PC-9 (cell line): ENCODE results near the gene PLA2G2D. TPM values are rescaled to one million over a fixed set of nuclear protein-coding genes. Genes with fewer than 3 reads are reported as not detected.
A peak's percentile ranks its signal among the peaks of the same experiment; 100 is the strongest.

Experiments used
- BruUV-seq: library from RNA; stranded (reverse); fragments of 400-500 nt; replicated peaks from 2 replicates; lab custom pipeline; 2021; lab: Mats Ljungman, UMichigan
- CTCF ChIA-PET: fragments of 300-600 bp; sonication (Branson Sonifier 250); formaldehyde crosslinking; loops from one replicate; lab custom pipeline; 2022; ENCODE audit warnings: antibody characterized with exemption; lab: Charles Lee
- POLR2A ChIA-PET: fragments of 300-600 bp; sonication (Branson Sonifier 250); formaldehyde crosslinking; loops from one replicate; lab custom pipeline; 2022; ENCODE audit warnings: antibody characterized with exemption; ENCODE audit not compliant: unreplicated experiment; lab: Charles Lee
- DNase-seq, 2 experiments: peaks; one replicate each; pipeline versions ENCODE4 v3.0.0 to v3.0.0-alpha.2; 2015 to 2022; ENCODE audit warnings: mixed read lengths in 1 of 2
- H2AFZ ChIP-seq: fragments of 200-600 bp; sonication (generic); 2 replicates; pipeline ENCODE4 v1.8.1; 2017; ENCODE audit warnings: antibody characterized with exemption
- H3F3A ChIP-seq: fragments of 200-600 bp; sonication (generic); 2 replicates; pipeline ENCODE4 v1.8.1; 2017; ENCODE audit warnings: antibody characterized with exemption, mild to moderate bottlenecking, low read depth; ENCODE audit not compliant: insufficient read depth
- H3K27ac ChIP-seq: fragments of 200-600 bp; sonication (generic); 2 replicates; pipeline ENCODE4 v1.6.1; 2016; ENCODE audit warnings: mixed run types
- H3K27me3 ChIP-seq: fragments of 200-600 bp; sonication (generic); 2 replicates; pipeline ENCODE4 v1.6.1; 2016; ENCODE audit warnings: low read depth, mixed run types; ENCODE audit not compliant: insufficient read depth
- H3K36me3 ChIP-seq: fragments of 200-600 bp; sonication (generic); 2 replicates; pipeline ENCODE4 v1.6.1; 2016; ENCODE audit warnings: low read depth, mixed run types
- H3K4me1 ChIP-seq: fragments of 200-600 bp; sonication (generic); replicated peaks from 2 replicates; pipeline ENCODE4 v1.6.1; 2016; ENCODE audit warnings: mixed run types; ENCODE audit not compliant: insufficient read depth
- H3K4me2 ChIP-seq: fragments of 200-600 bp; sonication (generic); 2 replicates; pipeline ENCODE4 v1.6.1; 2017; ENCODE audit warnings: mixed run types
- H3K4me3 ChIP-seq: fragments of 200-600 bp; sonication (generic); 2 replicates; pipeline ENCODE4 v1.6.1; 2016; ENCODE audit warnings: mixed run types
- H3K79me2 ChIP-seq: fragments of 200-600 bp; sonication (generic); 2 replicates; pipeline ENCODE4 v1.6.1; 2017; ENCODE audit warnings: low read depth, mixed run types
- H3K9me2 ChIP-seq: fragments of 200-600 bp; sonication (generic); 2 replicates; pipeline ENCODE4 v1.8.1; 2017; ENCODE audit warnings: mild to moderate bottlenecking; ENCODE audit not compliant: insufficient read depth
- H3K9me3 ChIP-seq: fragments of 200-600 bp; sonication (generic); 2 replicates; pipeline ENCODE4 v1.8.1; 2016; ENCODE audit warnings: low read depth; ENCODE audit not compliant: insufficient read depth
- H4K20me1 ChIP-seq: fragments of 200-600 bp; sonication (generic); 2 replicates; pipeline ENCODE4 v1.8.1; 2017; ENCODE audit not compliant: insufficient read depth
- EZH2 ChIP-seq: fragments of 200-600 bp; sonication (generic); IDR thresholded peaks from 2 replicates; pipeline ENCODE4 v1.8.0; 2017; ENCODE audit warnings: antibody characterized with exemption, low read depth
- intact Hi-C: fragments of 100-400 bp; cut with micrococcal nuclease; formaldehyde crosslinking; loops from one replicate; pipeline ENCODE4 v1.10.0; 2022; ENCODE audit not compliant: unreplicated experiment
- total RNA-seq: library from RNA; stranded (reverse); gene quantifications from 2 replicates; pipeline ENCODE4 v1.2.3, GENCODE V29; 2021
- TF ChIP-seq, protein P1 (sequence below): fragments of 200-600 bp; sonication (generic); conservative IDR thresholded peaks from 2 replicates; pipeline ENCODE4 v1.6.1; 2017; ENCODE audit warnings: mixed run types, antibody characterized with exemption, mild to moderate bottlenecking, moderate library complexity

Gene PLA2G2D
- total RNA-seq, 1 experiment from 2014 or later: not detected

DNA sequence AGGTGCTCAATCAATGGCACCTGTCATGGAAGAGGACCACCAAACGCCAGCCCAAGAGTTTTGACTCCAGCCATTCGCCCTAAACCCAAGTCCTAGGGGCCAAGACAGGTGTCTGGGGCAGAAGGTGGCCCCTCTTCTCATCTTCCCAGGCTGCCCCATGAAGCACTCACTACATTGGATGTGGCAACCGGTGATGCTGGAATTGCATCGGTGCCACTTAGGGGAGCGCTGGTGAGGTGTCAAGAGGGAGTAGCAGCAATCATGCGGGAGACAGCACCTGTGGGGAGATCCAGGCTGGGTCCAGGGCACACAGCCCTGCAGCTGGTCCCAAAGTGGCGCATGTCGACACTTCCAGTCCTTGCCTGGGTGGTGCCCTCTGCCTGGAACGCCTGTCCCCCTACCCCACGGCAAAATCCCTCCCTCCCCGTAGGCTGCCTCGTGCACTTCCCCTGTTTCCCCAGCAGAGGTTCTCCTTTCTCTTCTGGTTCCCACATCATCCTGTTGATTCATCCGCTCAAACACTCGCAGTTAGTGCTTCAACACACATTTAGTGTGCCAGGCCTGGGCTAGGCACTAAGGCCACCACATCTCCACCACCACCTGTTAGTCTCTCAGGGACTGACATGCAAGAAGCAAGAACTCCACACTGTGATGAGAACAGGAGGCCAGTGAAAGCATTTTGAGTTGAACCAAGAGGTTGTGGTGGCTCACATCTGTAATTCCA lies 18.5 kb downstream of the PLA2G2D start:
- no TSS peak for BruUV-seq

DNA sequence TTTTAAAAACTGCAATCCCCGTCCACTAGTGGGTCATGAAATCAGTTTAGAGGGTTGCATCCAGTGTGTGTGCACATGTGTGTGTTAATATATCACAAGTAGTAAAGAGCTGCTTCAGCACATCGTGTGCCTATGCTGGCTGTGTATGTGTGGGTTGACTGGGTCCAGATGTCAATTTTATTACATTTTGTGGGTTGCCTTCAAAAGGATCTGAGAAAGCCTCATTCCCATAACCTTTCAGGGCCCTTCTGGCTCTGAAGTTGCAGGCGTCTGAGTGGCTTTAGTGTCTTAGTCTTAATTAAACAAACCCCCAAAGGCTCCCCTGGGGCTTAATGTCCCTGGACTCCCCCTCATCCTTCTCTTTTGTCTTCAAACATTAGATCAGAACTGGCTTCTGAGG lies 19.8 kb downstream of the PLA2G2D start:
- DNase-seq: no peak
- CTCF ChIA-PET: no interaction called here
- Histone ChIP-seq H3K27me3 (no peaks in the 10 kb centered on the region), H3K36me3 (no peaks in the 10 kb centered on the region), H3K4me2 (no peak overlapping the region), H3K9me2 (no peaks in the 10 kb centered on the region), H3K27ac (no peak overlapping the region), H3K4me1 (peaks cover 26% of the 10 kb centered on the region), H3F3A (peaks cover 10% of the 10 kb centered on the region; the same call in 1 of the 2 replicates), H3K9me3 (no peaks in the 10 kb centered on the region), H2AFZ (no peak overlapping the region), H3K4me3 (no peak overlapping the region), H3K79me2 (no peaks in the 10 kb centered on the region), H4K20me1 (no peaks in the 10 kb centered on the region)
- POLR2A ChIA-PET: no interaction called here
- intact Hi-C loops: no loop called here
- TF ChIP-seq, protein P1, sequence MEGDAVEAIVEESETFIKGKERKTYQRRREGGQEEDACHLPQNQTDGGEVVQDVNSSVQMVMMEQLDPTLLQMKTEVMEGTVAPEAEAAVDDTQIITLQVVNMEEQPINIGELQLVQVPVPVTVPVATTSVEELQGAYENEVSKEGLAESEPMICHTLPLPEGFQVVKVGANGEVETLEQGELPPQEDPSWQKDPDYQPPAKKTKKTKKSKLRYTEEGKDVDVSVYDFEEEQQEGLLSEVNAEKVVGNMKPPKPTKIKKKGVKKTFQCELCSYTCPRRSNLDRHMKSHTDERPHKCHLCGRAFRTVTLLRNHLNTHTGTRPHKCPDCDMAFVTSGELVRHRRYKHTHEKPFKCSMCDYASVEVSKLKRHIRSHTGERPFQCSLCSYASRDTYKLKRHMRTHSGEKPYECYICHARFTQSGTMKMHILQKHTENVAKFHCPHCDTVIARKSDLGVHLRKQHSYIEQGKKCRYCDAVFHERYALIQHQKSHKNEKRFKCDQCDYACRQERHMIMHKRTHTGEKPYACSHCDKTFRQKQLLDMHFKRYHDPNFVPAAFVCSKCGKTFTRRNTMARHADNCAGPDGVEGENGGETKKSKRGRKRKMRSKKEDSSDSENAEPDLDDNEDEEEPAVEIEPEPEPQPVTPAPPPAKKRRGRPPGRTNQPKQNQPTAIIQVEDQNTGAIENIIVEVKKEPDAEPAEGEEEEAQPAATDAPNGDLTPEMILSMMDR: no peak
- no peak for TF ChIP-seq EZH2
- no TSS peak for BruUV-seq

More for the DNA sequence above, 18.5 kb downstream of the PLA2G2D start:
- Histone ChIP-seq H3F3A (peaks cover 10% of the 10 kb centered on the region; the same call in 1 of the 2 replicates), H3K9me3 (no peaks in the 10 kb centered on the region), H3K9me2 (no peaks in the 10 kb centered on the region), H3K4me1 (peaks cover 31% of the 10 kb centered on the region), H2AFZ (no peak overlapping the region), H4K20me1 (no peaks in the 10 kb centered on the region), H3K4me2 (no peak overlapping the region), H3K4me3 (no peak overlapping the region), H3K79me2 (no peaks in the 10 kb centered on the region), H3K36me3 (no peaks in the 10 kb centered on the region), H3K27me3 (no peaks in the 10 kb centered on the region), H3K27ac (no peak overlapping the region)
- peak; percentile 45 to 58 for DNase-seq
- ChIA-PET POLR2A (no interaction called here), CTCF (interaction anchor here (0.6 kb wide), 1 partner anchor 94 kb away, joined by 3 read pairs; no protein-coding TSS in a partner anchor)
- TF ChIP-seq EZH2: no peak
- TF ChIP-seq, protein P1: peak; percentile 82
- intact Hi-C loops: loop anchor here (1.0 to 10.0 kb wide), 8 partner anchors 37 to 393 kb away; partner anchors contain the start of gene PLA2G2F

DNA sequence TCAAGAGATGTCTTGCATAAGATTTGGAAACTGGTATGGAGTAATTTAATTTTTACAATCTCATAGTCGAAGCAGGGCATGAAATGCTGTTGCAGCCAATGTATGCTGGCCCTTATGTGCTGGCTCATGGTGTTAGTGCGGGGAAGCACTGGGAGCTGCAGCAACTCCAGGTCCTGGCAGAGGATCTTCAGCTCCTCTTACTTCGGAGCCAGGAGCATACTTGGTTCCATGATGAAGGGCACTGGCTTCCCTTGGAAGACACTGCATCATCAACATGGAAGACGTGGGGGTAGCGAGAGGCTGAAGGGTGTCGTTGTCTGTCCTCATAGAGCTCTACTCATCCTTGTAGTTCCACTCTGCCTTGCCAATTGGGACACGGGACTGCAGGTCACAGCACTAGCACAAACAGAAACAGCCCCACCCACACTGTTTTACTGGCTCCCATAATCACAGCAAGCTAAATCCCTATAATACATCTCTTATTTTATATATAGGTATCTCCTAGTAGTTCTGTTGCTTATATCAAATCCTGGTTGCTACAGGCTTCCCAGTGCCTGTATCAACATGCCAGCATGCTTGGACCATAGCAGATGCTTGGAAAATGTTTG lies 22.4 kb downstream of the PLA2G2D start:
- Histone ChIP-seq H3K27ac (no peak overlapping the region), H3K79me2 (no peaks in the 10 kb centered on the region), H3K9me2 (no peaks in the 10 kb centered on the region), H3K36me3 (no peaks in the 10 kb centered on the region), H3K27me3 (no peaks in the 10 kb centered on the region), H3K4me1 (peaks cover 11% of the 10 kb centered on the region), H3F3A (no peaks in the 10 kb centered on the region), H2AFZ (no peak overlapping the region), H3K9me3 (no peaks in the 10 kb centered on the region), H4K20me1 (no peaks in the 10 kb centered on the region), H3K4me3 (no peak overlapping the region), H3K4me2 (no peak overlapping the region)
- BruUV-seq: no TSS peak
- no peak for DNase-seq
- ChIA-PET POLR2A (no interaction called here), CTCF (no interaction called here)
- TF ChIP-seq, protein P1: no peak
- TF ChIP-seq EZH2: no peak
- intact Hi-C loops: no loop called here
